HG03457 (cell line): ENCODE results near the gene ZBTB9.
"Not testable (repeated sequence)": the region's sequence is repeated elsewhere in the genome, so short reads cannot be mapped to it uniquely, and the experiment has no call there.

Source experiments
- ATAC-seq: cut with Tn5 transposase; IDR thresholded peaks from one replicate; pipeline ENCODE4 v1.9.1; 2021; ENCODE audit warnings: moderate number of reproducible peaks; ENCODE audit not compliant: unreplicated experiment

ZBTB9 gene

GRCh38 chr6:33458676-33459075 is 4.3 kb downstream of the ZBTB9 start:
- no peak for ATAC-seq

- no peak for ATAC-seq
Observed at GRCh38 chr6:33459226-33459625, 4.8 kb downstream of the ZBTB9 start.

GRCh38 chr6:33466075-33466735 is 11.8 kb downstream of the ZBTB9 start:
- no peak for ATAC-seq

GRCh38 chr6:33467091-33467490 is 12.7 kb downstream of the ZBTB9 start:
- ATAC-seq, result no peak

GRCh38 chr6:33469661-33470060 is 15.3 kb downstream of the ZBTB9 start:
- ATAC-seq, result no peak

GRCh38 chr6:33477864-33478263 is 23.5 kb downstream of the ZBTB9 start:
- ATAC-seq, result no peak

GRCh38 chr6:33481192-33481591 is 26.8 kb downstream of the ZBTB9 start:
- ATAC-seq, result no peak

- not testable (repeated sequence) for ATAC-seq
Observed at GRCh38 chr6:33482620-33483019, 28.2 kb downstream of the ZBTB9 start.

- no peak for ATAC-seq
Observed at GRCh38 chr6:33483678-33484077, 29.3 kb downstream of the ZBTB9 start.

- ATAC-seq, result not testable (repeated sequence)
Observed at GRCh38 chr6:33484673-33485262, 30.4 kb downstream of the ZBTB9 start.

- ATAC-seq, result not testable (repeated sequence)
Observed at GRCh38 chr6:33485680-33486079, 31.3 kb downstream of the ZBTB9 start.

GRCh38 chr6:33488339-33488738 is 34.0 kb downstream of the ZBTB9 start:
- no peak for ATAC-seq

GRCh38 chr6:33490198-33490597 is 35.8 kb downstream of the ZBTB9 start:
- no peak for ATAC-seq

GRCh38 chr6:33490621-33491020 is 36.2 kb downstream of the ZBTB9 start:
- no peak for ATAC-seq

GRCh38 chr6:33492093-33492492 is 37.7 kb downstream of the ZBTB9 start:
- ATAC-seq, result no peak

- ATAC-seq, result no peak
Observed at GRCh38 chr6:33497157-33497556, 42.8 kb downstream of the ZBTB9 start.

- no peak for ATAC-seq
Observed at GRCh38 chr6:33502486-33502885, 48.1 kb downstream of the ZBTB9 start.

GRCh38 chr6:33504486-33504885 is 50.1 kb downstream of the ZBTB9 start:
- no peak for ATAC-seq

GRCh38 chr6:33505548-33506370 is 51.4 kb downstream of the ZBTB9 start:
- ATAC-seq, result no peak
